Erythroblast (primary cell): Measurements from ENCODE around the gene FAM217B.

ENCODE experiments used
- GATA1 ChIP-seq: IDR thresholded peaks from 2 replicates; pipeline ENCODE4 v1.6.1; 2011; ENCODE audit warnings: low read depth, mild to moderate bottlenecking, control low read depth, low read length, moderate library complexity
- POLR2A ChIP-seq: IDR thresholded peaks from 2 replicates; pipeline ENCODE4 v1.6.1; 2011; ENCODE audit warnings: mild to moderate bottlenecking, low read length

DNA sequence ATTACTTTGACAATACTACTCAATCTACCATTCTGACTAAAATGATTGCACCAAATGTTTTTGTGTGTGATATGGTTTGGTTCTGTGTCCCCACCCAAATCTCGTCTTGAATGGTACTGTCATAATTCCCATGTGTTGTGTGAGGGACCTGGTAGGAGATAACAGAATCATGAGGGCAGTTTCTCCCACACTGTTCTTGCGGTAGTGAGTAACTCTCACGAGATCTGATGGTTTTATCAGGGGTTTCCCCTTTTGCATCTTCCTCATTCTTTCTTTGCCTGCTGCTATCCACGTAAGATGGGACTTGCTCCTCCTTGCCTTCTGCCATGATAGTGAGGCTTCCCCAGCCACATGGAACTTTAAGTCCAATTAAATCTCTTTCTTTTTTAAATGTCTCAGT is 27.6 kb upstream of the FAM217B start:
- no peak for TF ChIP-seq POLR2A
- no peak for TF ChIP-seq GATA1
